ENCODE measurements around the gene SKAP1. TPM values are rescaled to one million over a fixed set of nuclear protein-coding genes. Genes with fewer than 3 reads are reported as not detected.
"Not testable (repeated sequence)": the region's sequence is repeated elsewhere in the genome, so short reads cannot be mapped to it uniquely, and the experiment has no call there.

SKAP1 gene
- total RNA-seq, 1 donor from 2014 or later: 0.41 TPM

GRCh38 chr17:48420823-48421222, 9.2 kb downstream of the SKAP1 start:
- FAIRE-seq (no peak), DNase-seq (ENCODE audit: low spot score in 2 of 2) (no peak)

GRCh38 chr17:48416971-48417370, 13.0 kb downstream of the SKAP1 start:
- FAIRE-seq: no peak
- no peak for DNase-seq (ENCODE audit: low spot score in 2 of 2)

GRCh38 chr17:48413613-48414405, 16.2 kb downstream of the SKAP1 start:
- no peak for DNase-seq (ENCODE audit: low spot score in 2 of 2)
- FAIRE-seq: no peak

- no peak for FAIRE-seq
Measured at GRCh38 chr17:48412841-48413240, 17.2 kb downstream of the SKAP1 start.

GRCh38 chr17:48410821-48411220, 19.2 kb downstream of the SKAP1 start:
- FAIRE-seq; DNase-seq (ENCODE audit: low spot score in 2 of 2): not testable (repeated sequence)

More at GRCh38 chr17:48412841-48413240, 17.2 kb downstream of the SKAP1 start:
- DNase-seq (ENCODE audit: low spot score in 2 of 2): no peak

- no peak for FAIRE-seq
Measured at GRCh38 chr17:48409607-48410006, 20.4 kb downstream of the SKAP1 start.

GRCh38 chr17:48406936-48407567, 23.0 kb downstream of the SKAP1 start:
- DNase-seq (ENCODE audit: low spot score in 2 of 2) (no peak), FAIRE-seq (no peak)

More at GRCh38 chr17:48409607-48410006, 20.4 kb downstream of the SKAP1 start:
- DNase-seq (ENCODE audit: low spot score in 2 of 2): no peak

- no peak for DNase-seq (ENCODE audit: low spot score in 2 of 2)
- no peak for FAIRE-seq
Measured at GRCh38 chr17:48394821-48395220, 35.2 kb downstream of the SKAP1 start.

GRCh38 chr17:48393283-48393682, 36.7 kb downstream of the SKAP1 start:
- FAIRE-seq (no peak), DNase-seq (ENCODE audit: low spot score in 2 of 2) (no peak)

GRCh38 chr17:48392857-48393256, 37.2 kb downstream of the SKAP1 start:
- FAIRE-seq (no peak), DNase-seq (ENCODE audit: low spot score in 2 of 2) (no peak)

GRCh38 chr17:48391444-48391843, 38.6 kb downstream of the SKAP1 start:
- DNase-seq (ENCODE audit: low spot score in 2 of 2): no peak
- FAIRE-seq: no peak

GRCh38 chr17:48389903-48390302, 40.1 kb downstream of the SKAP1 start:
- FAIRE-seq (no peak), DNase-seq (ENCODE audit: low spot score in 2 of 2) (no peak)

GRCh38 chr17:48388955-48389743, 40.9 kb downstream of the SKAP1 start:
- FAIRE-seq: no peak

GRCh38 chr17:48386826-48387225, 43.2 kb downstream of the SKAP1 start:
- no peak for FAIRE-seq
- no peak for DNase-seq (ENCODE audit: low spot score in 2 of 2)

More at GRCh38 chr17:48388955-48389743, 40.9 kb downstream of the SKAP1 start:
- DNase-seq (ENCODE audit: low spot score in 2 of 2): no peak

GRCh38 chr17:48385319-48385718, 44.7 kb downstream of the SKAP1 start:
- FAIRE-seq (no peak), DNase-seq (ENCODE audit: low spot score in 2 of 2) (no peak)

GRCh38 chr17:48384164-48384563, 45.9 kb downstream of the SKAP1 start:
- FAIRE-seq: no peak

GRCh38 chr17:48382989-48383388, 47.0 kb downstream of the SKAP1 start:
- no peak for DNase-seq (ENCODE audit: low spot score in 2 of 2)
- FAIRE-seq: no peak

More at GRCh38 chr17:48384164-48384563, 45.9 kb downstream of the SKAP1 start:
- DNase-seq (ENCODE audit: low spot score in 2 of 2): no peak

- FAIRE-seq: no peak
- no peak for DNase-seq (ENCODE audit: low spot score in 2 of 2)
Measured at GRCh38 chr17:48378708-48379392, 51.2 kb downstream of the SKAP1 start.

- no peak for DNase-seq (ENCODE audit: low spot score in 2 of 2)
- FAIRE-seq: no peak
Measured at GRCh38 chr17:48378238-48378637, 51.8 kb downstream of the SKAP1 start.

- FAIRE-seq (no peak), DNase-seq (ENCODE audit: low spot score in 2 of 2) (no peak)
Measured at GRCh38 chr17:48376682-48377325, 53.2 kb downstream of the SKAP1 start.

Measured in frontal cortex (tissue), 4 donors.